ENCODE data around the gene USP47. TPM values are rescaled to one million over a fixed set of nuclear protein-coding genes. Genes with fewer than 3 reads are reported as not detected.

The USP47 gene
- total RNA-seq (2021; fragmentation: NEBNext Ultra II Directional; extraction: Animal tissue kit (Norgen Biotek cat#: 25700)): 21.1 and 21.3 TPM in 2 replicates
- polyA plus RNA-seq (2011; rRNA removed): 3.3 and 4.2 TPM in 2 replicates
- polyA plus RNA-seq (2011; cell fraction: cytosol; rRNA removed): 7.1 TPM
- 5.6 TPM for polyA plus RNA-seq (2011; cell fraction: nucleus; rRNA removed)
- polyA plus RNA-seq (2012, experiment 1 of 2): 10.6 to 19.4 TPM (median 12.9 TPM) in 4 replicates
- polyA plus RNA-seq (2012, experiment 2 of 2): 0.62 TPM
- 12.5 TPM for polyA plus RNA-seq (2013, experiment 1 of 2)
- 13.4 TPM for polyA plus RNA-seq (2013, experiment 2 of 2)
- 16.8 and 22.6 TPM in 2 replicates for polyA minus RNA-seq (2011; rRNA and poly(A)+ RNA removed)
- polyA minus RNA-seq (2011; cell fraction: cytosol; rRNA and poly(A)+ RNA removed): 10.8 TPM
- polyA minus RNA-seq (2011; cell fraction: nucleus; rRNA and poly(A)+ RNA removed): 48.4 TPM
- long read RNA-seq, experiment 1, partial matches to known transcripts: 11 of 18 reads
- long read RNA-seq, experiment 1, other reads (novel, unspliced or antisense): 5 of 18 reads
- long read RNA-seq, experiment 2, full-length matches to known transcripts: 2 of 12 reads
- long read RNA-seq, experiment 2, partial matches to known transcripts: 9 of 12 reads
- long read RNA-seq, experiment 2, other reads (novel, unspliced or antisense): 1 of 12 reads

GRCh38 chr11:11841723-11842420, at the start of gene USP47:
Gene USP47, plus strand, starts transcription at chr11:11841972. Its CDS starts 214 bp downstream, at chr11:11842186.
- no peak within 1 kb of the TSS for H3K4ac ChIP-seq (replicated peaks; ENCODE audit: insufficient read length, low read depth, low read length)
- CTCF ChIA-PET (ENCODE audit: partially characterized antibody): interaction anchor here (0.6 to 1.6 kb wide), 7 partner anchors 15 to 57 kb away, joined by 3 to 5 read pairs (median 3); no protein-coding TSS in a partner anchor
- POLR2A ChIA-PET (ENCODE audit: partially characterized antibody): interaction anchor here (0.7 to 1.7 kb wide), 8 partner anchors 12 to 1033 kb away, joined by 3 to 6 read pairs (median 4); partner anchors contain the start of genes DKK3, EIF4G2 and GALNT18
- TF ChIP-seq EZH2 (IDR thresholded peaks at IDR 0.05; ENCODE audit: low read depth, low read length, severe bottlenecking) (no peak), TBP (IDR thresholded peaks at IDR 0.05; ENCODE audit: low read depth, low read length) (peak; percentile 59; the same call in 1 of the 2 replicates), SIRT6 (IDR thresholded peaks at IDR 0.05; ENCODE audit: low read length) (no peak), HDAC2 (IDR thresholded peaks at IDR 0.05; ENCODE audit: borderline replicate concordance in 1 of 2, low read depth in 2 of 2, low read length in 2 of 2) (no peak), JUND (IDR thresholded peaks at IDR 0.05; ENCODE audit: low read length) (no peak), EP300 (IDR thresholded peaks at IDR 0.05; ENCODE audit: borderline replicate concordance in 1 of 2, low read depth in 2 of 2, low read length in 2 of 2) (peak in 1 of 2 experiments; percentile 56; a peak in 1 of 3 replicates), KDM4A (IDR thresholded peaks at IDR 0.05; ENCODE audit: low read depth, low read length, severe bottlenecking) (peak; percentile 97)

More at GRCh38 chr11:11841723-11842420, at the start of gene USP47:
- Histone ChIP-seq H2BK15ac (ENCODE audit: low read length) (peak within 1 kb of the TSS; percentile 31; the same call in 1 of the 2 replicates), H3K4me2 (ENCODE audit: insufficient read depth in 1 of 2, low read depth in 2 of 2, low read length in 2 of 2) (peak within 1 kb of the TSS; percentile 61 to 85), H3K4me1 (replicated peaks in 1 of 4; ENCODE audit: control insufficient read depth in 3 of 4, insufficient read depth in 4 of 4, low read length in 3 of 4) (peaks cover 0 to 7% (median 6%) of the 10 kb centered on the region in 4 experiments; a peak in 4 of 7 replicates), H4K8ac (ENCODE audit: extremely low read depth, insufficient read depth, low read length) (peak within 1 kb of the TSS; percentile 91; the same call in 1 of the 2 replicates), H3K9me3 (ENCODE audit: insufficient read depth in 2 of 2, low read depth in 1 of 2, low read length in 1 of 2) (no peaks in the 10 kb centered on the region), H3K23me2 (ENCODE audit: low read depth, low read length) (peaks cover 2% of the 10 kb centered on the region; the same call in 1 of the 2 replicates), H4K91ac (replicated peaks; ENCODE audit: insufficient read length, low read length) (peak within 1 kb of the TSS; percentile 83), H2BK5ac (ENCODE audit: low read depth, low read length) (peak within 1 kb of the TSS; percentile 81; the same call in 1 of the 2 replicates), H2BK12ac (ENCODE audit: low read depth, low read length) (peak within 1 kb of the TSS; percentile 95; the same call in 1 of the 2 replicates), H3K9ac (replicated peaks in 1 of 4; ENCODE audit: extremely low read depth in 1 of 4, low read depth in 3 of 4, low read length in 3 of 4) (peak within 1 kb of the TSS; percentile 81 to 91 (median 87)), H2BK120ac (replicated peaks; ENCODE audit: low read depth, low read length) (peak within 1 kb of the TSS; percentile 62), H3K56ac (replicated peaks; ENCODE audit: insufficient read length, low read depth, low read length) (peak within 1 kb of the TSS; percentile 92), H3K14ac (ENCODE audit: insufficient read length) (no peak within 1 kb of the TSS), H3K4me3 (ENCODE audit: extremely low read depth in 1 of 4, insufficient read depth in 2 of 4, low read depth in 3 of 4, low read length in 4 of 4) (peak within 1 kb of the TSS; percentile 81 to 87 (median 84)), H3K23ac (ENCODE audit: insufficient read length) (no peak within 1 kb of the TSS), H2AFZ (ENCODE audit: low read length) (peak within 1 kb of the TSS; percentile 94), H3K27me3 (replicated peaks in 1 of 4; ENCODE audit: control insufficient read depth in 3 of 4, extremely low read depth in 1 of 4, insufficient read depth in 3 of 4, low read length in 3 of 4) (no peaks in the 10 kb centered on the region), H3K18ac (ENCODE audit: extremely low read depth, low read length) (peak within 1 kb of the TSS; percentile 95), H3K79me2 (ENCODE audit: control insufficient read depth in 1 of 2, insufficient read depth in 2 of 2, low read length in 2 of 2) (peaks cover 0 to 44% of the 10 kb centered on the region in 2 experiments; a peak in 3 of 4 replicates), H4K5ac (ENCODE audit: insufficient read length, low read depth, low read length) (peak within 1 kb of the TSS; percentile 83), H3K36me3 (ENCODE audit: control insufficient read depth in 2 of 4, insufficient read depth in 4 of 4, low read length in 3 of 4) (no peaks in the 10 kb centered on the region), H3K27ac (ENCODE audit: low read depth, low read length) (peak within 1 kb of the TSS; percentile 74; the same call in 1 of the 2 replicates), H2AK5ac (ENCODE audit: low read depth, low read length) (no peak within 1 kb of the TSS), H4K20me1 (replicated peaks in 1 of 2; ENCODE audit: control insufficient read depth in 1 of 2, insufficient read depth in 2 of 2, low read length in 2 of 2) (no peaks in the 10 kb centered on the region), H3K79me1 (ENCODE audit: low read depth, low read length) (no peaks in the 10 kb centered on the region; the same call in 1 of the 2 replicates), H2BK20ac (ENCODE audit: low read length) (peak within 1 kb of the TSS; percentile 32; the same call in 1 of the 2 replicates)
- FAIRE-seq: no peak
- peak; percentile 53 to 96 for DNase-seq (ENCODE audit: low read depth in 1 of 2, low spot score in 2 of 2)
- WGBS, 2 experiments (ENCODE audit: extremely low coverage in 1 of 2, insufficient coverage in 1 of 2, insufficient read length in 1 of 2, insufficient replicate concordance in 2 of 2, low coverage in 1 of 2, low lambda C conversion rate in 2 of 2, missing lambda C conversion rate in 1 of 2): 0% methylated on average over 50 of the region's 70 CpGs; no CpG with 5 or more reads in 1 of the 2 experiments
